Lung microvascular endothelial cell (primary cell): ENCODE data around the gene KHDRBS2. TPM values are rescaled to one million over a fixed set of nuclear protein-coding genes. Genes with fewer than 3 reads are reported as not detected.

Source experiments
- DNase-seq, 2 donors: peaks; one replicate each; pipeline versions ENCODE4 v3.0.0 to v3.0.0-alpha.2; 2010; ENCODE audit warnings: low read depth in 2 of 2
- total RNA-seq: library from RNA; depleted of rRNA; stranded (reverse); fragments of >200 nt; gene quantifications from 2 replicates; pipeline ENCODE4 v1.2.1, GENCODE V29; 2014

The KHDRBS2 gene
- total RNA-seq, 1 donor from 2014 or later = not detected

GRCh38 chr6:62175195-62175594, 110.8 kb downstream of the KHDRBS2 start:
- no peak for DNase-seq

DNA sequence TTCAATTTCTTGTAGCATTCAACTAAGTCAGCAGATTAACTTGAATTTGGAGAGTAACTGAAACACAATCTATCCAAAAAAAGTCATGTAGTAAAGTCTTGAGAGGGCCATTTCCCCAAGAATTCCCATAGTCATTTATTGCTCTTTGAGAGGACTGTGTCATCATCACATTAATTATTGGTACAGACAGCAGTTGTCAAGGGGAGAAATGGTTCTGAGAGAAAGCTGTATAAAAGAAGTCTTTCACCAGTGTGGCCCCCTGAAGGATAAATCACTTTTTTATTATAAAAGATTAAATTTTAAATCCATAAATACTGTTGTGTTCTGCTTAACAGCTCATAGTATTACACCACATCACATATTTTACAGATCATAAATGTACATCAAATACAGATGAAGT, 111.5 kb downstream of the KHDRBS2 start:
- no peak for DNase-seq

DNA sequence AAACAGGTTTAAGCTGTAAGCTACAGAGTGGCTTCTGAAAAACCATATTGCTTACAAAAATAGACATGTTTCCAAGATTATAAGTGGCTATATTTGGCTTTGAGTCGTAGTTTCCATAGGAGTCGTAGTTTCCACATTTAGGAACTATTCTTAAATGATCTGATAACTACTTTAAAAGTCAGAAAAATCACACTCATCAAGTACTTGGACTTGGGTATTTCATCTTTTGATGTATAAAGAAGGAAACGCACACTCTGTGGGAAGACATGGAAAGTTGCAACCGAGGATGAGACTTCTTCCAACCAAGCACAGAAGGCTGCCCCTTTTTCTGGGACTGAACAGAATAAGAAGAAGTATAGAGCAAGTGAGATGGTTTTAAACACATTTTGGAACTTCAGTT, 118.3 kb downstream of the KHDRBS2 start:
- DNase-seq = no peak

DNA sequence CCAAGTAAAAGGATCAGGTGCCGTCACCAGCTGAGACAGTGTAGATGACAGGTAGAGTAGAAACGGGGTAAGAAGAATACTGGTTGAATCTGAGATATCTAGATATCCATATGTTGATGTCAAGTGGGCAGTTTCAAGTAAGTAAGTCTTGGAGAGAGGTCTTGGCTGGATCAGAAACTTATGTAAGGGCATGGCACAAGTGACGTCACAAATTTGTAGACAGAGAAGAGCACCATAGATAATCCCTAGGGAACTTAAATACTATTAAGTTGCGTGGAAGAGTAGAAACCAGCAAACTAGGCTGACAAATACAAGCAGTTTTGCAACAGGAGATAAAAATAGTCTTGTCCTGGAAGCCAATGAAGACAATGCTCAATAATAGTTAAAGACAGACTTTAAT, 123.2 kb downstream of the KHDRBS2 start:
- no peak for DNase-seq

DNA sequence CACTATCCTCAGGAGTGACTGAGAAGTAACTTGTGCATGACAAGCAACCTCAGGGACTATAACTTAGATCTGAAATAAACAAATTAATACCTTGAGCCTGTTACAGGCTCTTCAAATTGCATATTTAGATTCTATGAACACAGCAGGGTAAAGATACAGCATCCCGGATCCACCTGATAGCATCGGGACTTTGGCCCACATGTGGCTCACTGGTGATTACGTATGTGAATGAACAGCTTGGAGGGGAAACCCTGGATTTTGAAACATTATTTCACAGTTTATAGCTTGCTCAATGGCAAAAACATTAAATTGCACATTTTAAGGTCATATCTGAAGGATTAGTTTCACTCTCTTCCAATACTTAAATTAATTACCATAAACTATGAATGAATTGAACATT, 133.2 kb downstream of the KHDRBS2 start:
- DNase-seq = no peak

DNA sequence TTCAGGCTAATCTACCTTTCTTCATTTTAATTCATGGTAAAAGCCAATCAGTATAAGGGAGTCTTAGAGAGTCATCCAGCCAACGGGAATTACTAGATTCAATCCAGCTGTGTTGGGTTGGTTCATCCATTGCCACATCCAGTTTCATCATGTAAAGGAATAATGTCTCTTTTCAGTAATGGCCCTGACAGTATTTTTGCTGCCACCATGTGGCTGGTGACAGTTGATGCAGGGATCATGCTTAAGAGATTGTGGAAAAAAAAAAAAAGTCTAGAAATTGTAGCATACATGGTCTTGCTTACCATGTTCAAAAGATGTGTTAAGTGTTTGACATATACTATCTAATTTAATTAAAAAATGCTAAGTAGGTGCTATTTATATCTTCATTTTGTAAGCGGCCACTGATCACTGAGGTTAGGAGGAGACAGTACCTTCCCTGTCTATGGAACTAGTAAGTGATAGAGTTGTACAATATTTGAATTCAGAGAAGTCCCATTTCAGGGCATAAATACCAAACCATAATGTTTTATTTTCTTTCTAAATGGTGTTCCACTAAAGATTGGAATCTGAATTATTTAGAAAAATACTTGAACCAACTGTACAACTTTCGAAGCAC, 135.9 kb downstream of the KHDRBS2 start:
- DNase-seq = peak; percentile 26 to 41

DNA sequence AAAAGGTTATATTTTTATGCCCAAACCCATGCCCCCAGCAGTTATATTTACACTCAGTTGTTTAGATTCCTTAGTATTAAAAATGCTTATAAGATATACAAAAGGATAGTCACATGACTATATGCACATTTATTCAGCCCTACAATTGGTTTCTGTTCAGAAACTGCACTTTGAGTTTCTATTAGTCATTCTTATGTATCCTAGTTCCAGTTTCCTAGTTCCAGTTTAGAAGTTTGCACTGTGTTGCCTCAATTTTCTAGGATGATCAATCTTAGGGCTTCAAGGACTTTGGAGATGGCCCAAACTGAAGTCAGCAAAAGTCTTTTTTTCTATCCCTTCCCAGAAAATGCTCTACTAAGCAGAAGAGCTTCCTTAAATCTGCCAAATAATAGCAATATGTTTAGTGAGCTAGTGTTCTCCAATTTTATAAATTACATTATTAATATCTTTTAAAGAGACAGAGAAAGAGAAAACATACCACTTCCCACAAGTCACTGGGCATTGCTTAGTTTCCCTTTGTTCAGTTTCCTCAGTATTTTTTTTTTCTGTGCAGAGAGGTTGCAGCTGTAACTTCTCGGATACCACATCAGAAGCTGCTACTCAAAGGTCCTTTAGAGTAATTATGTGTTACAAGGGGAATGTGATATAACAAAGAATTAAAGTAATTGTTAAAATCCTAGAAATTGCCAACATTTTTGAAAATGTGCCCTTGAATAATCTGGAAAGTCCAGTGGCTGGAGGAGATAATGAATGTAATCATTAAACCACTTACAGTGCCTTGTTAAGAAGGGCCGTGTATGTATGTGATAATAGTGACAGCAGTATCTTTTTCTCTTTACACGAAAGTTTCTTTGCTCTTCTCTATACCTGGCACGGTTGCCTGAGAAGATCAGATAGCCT, 138.8 kb downstream of the KHDRBS2 start:
- DNase-seq = no peak

DNA sequence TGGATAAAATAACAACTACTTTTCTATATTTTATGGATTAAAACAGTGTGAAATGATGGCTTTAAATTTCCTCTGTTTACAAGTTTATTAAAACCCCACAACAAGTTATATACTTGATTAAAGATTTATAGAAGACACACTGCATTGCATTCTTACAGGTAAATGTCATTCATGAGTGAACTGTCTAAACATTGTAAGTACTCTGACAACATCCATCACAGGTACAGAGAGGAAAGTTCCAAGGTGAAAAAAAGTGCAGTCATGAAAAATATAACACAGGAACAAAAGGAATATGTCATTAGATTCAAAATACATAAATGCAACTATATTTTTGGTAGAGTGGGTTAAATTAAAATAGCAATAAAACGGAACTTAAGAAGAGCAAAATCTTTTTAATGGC, 156.9 kb downstream of the KHDRBS2 start:
- no peak for DNase-seq

DNA sequence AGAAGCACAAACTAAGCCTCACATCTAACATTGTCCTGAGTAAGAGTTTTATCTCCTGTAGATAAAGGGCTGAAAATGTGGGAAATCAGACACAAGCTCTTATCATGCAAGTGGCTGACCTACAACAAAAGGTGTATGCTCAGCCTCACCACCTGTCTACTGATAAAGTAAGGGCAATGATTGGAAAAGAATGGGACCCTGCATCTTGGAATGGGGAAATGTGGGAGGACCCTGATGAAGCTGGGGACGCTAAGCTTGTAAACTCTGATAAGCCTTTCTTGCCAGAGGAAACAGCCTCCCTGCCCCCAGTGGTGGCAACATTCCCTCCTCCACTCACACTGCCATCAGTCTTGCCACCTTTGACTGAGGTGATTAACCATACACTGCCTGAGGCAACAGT, 166.6 kb downstream of the KHDRBS2 start:
- DNase-seq = no peak

DNA sequence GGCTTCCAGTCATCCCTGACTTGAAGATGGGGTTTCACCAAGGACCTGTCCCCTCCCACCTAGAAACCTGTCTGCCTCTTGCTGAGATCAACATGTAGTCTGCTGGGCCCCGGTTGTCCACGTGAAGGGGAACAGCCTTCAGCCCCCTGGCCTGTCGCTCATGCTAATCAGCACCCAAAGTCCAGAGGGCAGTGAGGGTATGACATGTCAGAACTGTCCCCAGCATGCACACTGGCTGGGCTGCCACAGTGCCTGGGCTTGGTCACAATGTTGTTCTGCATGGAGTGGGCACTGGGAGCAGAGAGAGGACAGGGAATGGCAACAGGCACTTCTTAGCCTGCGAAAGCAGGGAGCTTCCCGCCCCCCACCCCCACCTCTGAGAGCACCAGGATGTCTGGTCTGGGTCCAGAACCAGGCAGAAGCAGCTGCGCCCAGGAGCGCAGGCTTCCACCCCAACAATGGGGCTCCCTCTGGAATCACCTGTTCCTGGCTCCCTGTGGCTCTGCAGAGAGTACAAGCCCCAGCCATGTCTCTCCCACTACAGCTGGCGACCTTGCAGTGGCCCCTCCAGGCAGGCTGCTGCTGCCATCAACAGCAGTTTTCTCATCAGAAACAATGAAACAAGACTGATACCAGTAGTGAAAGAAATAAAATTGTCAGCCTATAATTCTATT, 182.7 kb downstream of the KHDRBS2 start:
- no peak for DNase-seq

DNA sequence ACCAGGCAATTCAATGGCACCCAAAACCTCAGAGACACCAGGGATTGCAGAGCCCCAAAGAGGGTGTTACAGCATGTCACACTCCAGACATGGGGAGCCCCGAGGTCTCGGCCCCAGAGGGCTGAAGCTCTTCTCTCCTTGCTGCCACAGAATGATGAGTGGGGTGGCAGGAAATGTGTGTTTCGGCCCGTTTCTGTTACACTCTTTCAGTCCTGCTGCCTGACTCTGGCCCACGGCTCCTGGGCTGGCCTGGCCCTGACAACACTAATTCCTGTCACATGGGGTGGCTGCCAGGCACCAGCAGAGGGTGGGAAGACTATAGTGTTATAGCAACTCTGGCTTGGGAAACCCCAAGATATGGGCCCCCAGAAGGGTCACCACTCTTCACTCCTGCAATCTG, 183.6 kb downstream of the KHDRBS2 start:
- DNase-seq = no peak

DNA sequence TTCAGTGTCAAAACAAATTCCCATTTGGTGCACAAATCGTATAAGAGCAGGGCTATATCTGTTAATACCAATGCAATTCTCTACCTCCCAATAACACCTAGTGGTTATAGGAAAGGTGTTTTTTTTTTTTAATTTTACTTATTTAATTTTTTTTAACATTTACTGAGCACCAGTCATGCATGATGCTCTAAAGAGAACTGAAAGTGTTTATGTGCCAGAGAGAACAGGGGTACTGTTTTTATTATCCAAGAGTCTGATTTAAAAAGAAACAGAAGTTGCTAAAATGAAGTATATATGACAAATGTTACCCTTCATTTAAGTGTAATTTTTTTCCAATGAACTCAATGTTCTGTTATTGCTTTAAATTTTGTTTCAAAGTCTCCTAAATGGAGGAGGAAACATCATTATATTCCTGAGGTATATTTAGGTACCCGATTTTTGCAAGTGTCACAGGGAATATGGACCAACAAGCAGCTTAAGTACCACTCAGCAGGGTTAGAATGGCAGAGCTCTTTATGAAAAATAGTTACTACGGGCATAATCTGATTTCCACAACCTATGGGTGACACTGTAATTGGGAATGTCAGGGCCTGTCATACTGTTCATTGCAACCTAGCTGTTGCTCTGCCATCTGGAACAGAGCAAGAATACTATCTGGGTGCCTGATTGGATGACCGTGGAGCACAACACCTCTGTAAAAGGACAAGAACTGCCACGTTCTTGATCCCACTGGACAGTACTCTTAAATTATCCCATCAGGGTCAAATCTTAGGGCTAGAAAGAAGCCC, 195.4 kb downstream of the KHDRBS2 start:
- no peak for DNase-seq

DNA sequence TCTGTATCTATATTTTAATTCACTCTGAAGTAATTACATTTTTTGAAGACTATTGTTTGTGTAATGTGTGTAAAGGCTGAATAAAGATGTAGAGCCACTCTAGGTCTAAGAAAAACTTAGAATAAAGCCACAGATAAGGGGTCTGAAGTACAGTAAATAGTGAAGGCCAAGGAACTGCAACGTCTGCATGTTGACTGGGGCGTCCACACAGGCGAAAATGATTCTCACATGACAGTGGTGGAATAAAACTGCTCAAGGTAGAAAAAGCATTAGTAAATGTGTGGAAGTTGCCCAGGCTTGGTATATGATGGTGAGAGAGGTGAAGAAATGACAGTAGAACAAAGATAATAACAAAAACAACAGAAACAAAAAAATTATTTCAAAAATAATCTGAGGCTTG, 196.2 kb downstream of the KHDRBS2 start:
- no peak for DNase-seq

GRCh38 chr6:62086047-62086446, 200.0 kb downstream of the KHDRBS2 start:
- DNase-seq = no peak

DNA sequence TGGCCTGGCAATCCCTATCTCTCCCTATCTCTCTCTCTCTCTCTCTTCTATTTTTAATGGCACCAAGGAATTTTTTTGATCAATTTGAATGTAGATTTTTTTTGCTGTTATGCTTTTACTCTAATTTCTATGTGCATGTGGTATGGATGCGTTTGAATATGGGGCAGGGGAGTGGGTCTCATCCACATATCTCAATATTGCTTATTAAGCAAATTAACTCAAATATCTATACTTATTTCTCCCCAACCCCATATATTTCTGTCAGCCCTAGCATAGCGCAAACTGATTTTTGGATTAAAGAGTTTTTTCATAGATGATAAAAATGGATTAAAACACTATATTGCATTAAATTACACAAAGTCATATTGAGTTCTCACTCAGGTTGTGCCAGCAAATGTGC, 210.2 kb downstream of the KHDRBS2 start:
- DNase-seq = no peak

DNA sequence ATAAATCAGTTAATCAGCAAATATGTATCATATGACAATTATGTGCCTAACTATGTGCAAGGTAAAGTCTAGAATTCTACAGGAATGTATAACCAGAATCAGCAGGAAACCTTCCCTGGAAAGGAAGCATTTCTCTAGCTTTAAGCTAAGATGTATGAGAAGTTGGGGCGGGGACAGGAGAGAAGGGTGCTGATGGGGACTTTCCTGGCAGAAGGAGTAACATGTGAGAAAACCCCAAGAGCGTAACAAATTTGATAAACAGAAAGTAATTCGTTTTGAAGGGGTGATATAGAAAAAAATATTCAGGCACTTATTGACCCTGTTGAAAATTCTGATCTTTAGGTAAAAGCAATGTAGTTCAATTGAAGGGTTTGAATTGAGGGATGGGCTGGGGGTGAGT, 226.1 kb downstream of the KHDRBS2 start:
- no peak for DNase-seq

- DNase-seq = no peak
Measured at GRCh38 chr6:62057300-62057699, 228.7 kb downstream of the KHDRBS2 start.

DNA sequence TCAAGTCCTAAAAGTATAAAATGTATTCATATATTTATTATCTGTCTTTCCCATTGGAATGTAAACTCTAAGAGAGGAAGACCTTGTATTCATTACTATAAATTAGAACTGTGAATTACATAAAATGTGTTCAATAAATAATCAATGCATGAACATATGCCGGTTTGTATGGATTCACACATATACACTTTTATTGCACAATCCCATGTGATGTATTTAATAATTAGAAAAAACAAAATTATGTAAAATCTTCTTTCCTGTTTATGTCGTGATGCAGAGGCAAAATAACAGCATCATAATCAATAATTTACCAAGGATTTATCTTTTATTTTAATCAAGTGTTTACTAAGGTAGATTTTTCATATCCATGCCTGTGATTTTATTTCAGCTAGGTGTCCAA, 240.5 kb downstream of the KHDRBS2 start:
- DNase-seq = no peak

DNA sequence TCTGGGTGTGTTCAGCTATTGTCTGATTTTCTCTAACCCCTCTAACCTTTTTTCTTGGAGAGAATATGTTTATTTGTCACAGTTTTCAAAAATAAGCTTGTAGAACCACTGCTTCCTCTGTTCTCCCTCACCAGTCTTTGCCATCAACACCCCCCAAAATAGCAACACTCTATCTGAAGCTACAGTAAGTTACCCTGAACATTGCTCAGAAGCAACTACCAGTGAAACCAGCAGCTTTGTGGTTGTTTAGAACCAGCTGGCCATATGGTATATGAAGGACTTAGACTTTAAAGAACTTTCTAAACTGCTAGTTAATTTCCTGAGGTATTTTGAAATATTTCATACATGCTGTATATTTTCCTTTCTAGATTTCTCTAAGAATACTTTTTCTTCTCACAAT, 242.9 kb downstream of the KHDRBS2 start:
- DNase-seq = no peak

DNA sequence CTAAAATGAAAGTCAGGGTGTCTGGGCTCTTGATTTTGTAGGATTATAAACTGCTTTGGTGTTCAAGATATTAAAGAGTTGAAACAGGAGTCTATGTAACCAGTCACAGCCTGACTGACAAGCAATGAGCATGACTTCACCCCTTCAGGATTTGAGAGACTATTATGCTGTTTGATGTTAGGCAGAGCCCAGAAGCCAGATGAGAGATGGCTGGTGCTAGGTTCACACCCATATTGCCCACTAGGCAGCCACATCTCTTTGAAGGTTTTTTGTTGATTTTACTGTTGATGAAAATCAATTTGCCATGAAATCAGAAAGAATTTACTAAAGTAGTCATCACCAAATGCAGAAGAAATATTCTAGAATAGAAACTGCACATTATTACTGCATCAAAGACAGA, 243.6 kb downstream of the KHDRBS2 start:
- DNase-seq = no peak

GRCh38 chr6:62039605-62040004, 246.4 kb downstream of the KHDRBS2 start:
- DNase-seq = no peak

DNA sequence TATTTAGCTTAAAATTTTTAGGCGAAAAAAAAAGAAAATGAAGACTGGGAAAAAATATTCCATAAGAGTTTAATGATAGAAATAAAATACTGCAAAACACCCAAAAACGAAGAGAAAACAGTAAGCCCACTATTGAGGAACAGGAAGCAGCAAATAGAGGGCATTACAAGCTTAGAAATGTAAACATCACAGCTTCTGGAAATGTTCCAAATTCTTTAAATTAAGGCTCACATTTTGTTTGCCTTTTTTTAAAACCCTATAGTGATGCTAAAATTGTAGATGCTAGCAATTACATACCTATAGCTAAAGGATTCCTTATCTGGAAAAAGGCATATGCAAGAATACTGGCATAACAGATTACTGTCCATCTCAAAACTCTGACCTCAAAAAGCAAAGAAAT, 248.6 kb downstream of the KHDRBS2 start:
- DNase-seq = no peak
